ENCODE measurements around the gene UNC45B. TPM values are rescaled to one million over a fixed set of nuclear protein-coding genes. Genes with fewer than 3 reads are reported as not detected.

Gene UNC45B
- total RNA-seq, 1 experiment from 2014 or later: 0.22 TPM

GRCh38 chr17:35238821-35239220 is 91.2 kb downstream of the UNC45B start:
- Histone ChIP-seq H2BK20ac (ENCODE audit: low read depth, low read length, poor library complexity, severe bottlenecking) (no peak overlapping the region), H3K14ac (ENCODE audit: insufficient read depth, low read length) (no peak overlapping the region), H3K79me2 (ENCODE audit: insufficient read depth, low read length) (no peaks in the 10 kb centered on the region), H3K23me2 (ENCODE audit: insufficient read length, low read depth, low read length, poor library complexity, severe bottlenecking) (peaks cover 10% of the 10 kb centered on the region), H3K23ac (ENCODE audit: insufficient read length, low read depth, low read length) (no peak overlapping the region), H2AK5ac (ENCODE audit: insufficient read length, low read length) (no peak overlapping the region), H4K8ac (replicated peaks; ENCODE audit: insufficient read length, low read depth, low read length) (no peak overlapping the region), H2BK12ac (ENCODE audit: insufficient read length, low read depth, low read length) (no peak overlapping the region), H3K9ac (ENCODE audit: extremely low read depth, insufficient read length, low read length) (no peak overlapping the region), H4K91ac (ENCODE audit: insufficient read length, low read depth, low read length) (no peak overlapping the region), H2BK120ac (ENCODE audit: low read depth, low read length, poor library complexity, severe bottlenecking) (no peak overlapping the region), H3K18ac (ENCODE audit: insufficient read length, low read depth, low read length) (no peak overlapping the region), H3K9me3 (ENCODE audit: control insufficient read depth, low read depth, low read length) (no peaks in the 10 kb centered on the region), H3T11ph (ENCODE audit: low read length) (no peak overlapping the region), H4K5ac (ENCODE audit: insufficient read length, low read depth, low read length) (no peak overlapping the region), H4K20me1 (ENCODE audit: control insufficient read depth, insufficient read depth, insufficient read length) (no peaks in the 10 kb centered on the region), H3K56ac (ENCODE audit: insufficient read length, low read depth, low read length) (no peak overlapping the region), H2BK5ac (ENCODE audit: insufficient read length, low read length) (no peak overlapping the region), H3K4me1 (ENCODE audit: insufficient read depth, low read length) (no peaks in the 10 kb centered on the region), H3K4ac (ENCODE audit: low read depth, low read length) (no peak overlapping the region), H3K79me1 (ENCODE audit: insufficient read depth, low read depth, low read length, poor library complexity, severe bottlenecking) (no peaks in the 10 kb centered on the region), H2AFZ (ENCODE audit: low read length) (no peak overlapping the region), H3K4me2 (ENCODE audit: insufficient read depth, insufficient read length, low read length) (no peak overlapping the region), H2BK15ac (ENCODE audit: low read depth, low read length) (no peak overlapping the region), H3K27ac (ENCODE audit: insufficient read length, low read depth, low read length) (no peak overlapping the region), H3K27me3 (ENCODE audit: insufficient read depth, low read length) (no peaks in the 10 kb centered on the region)
- DNase-seq: no peak
- no peak overlapping the region for H3K27ac Mint-ChIP-seq
- peaks cover 7% of the 10 kb centered on the region in 2 experiments for H3K4me1 Mint-ChIP-seq
- WGBS (ENCODE audit: extremely low coverage, insufficient read length, low lambda C conversion rate): no CpG with 5 or more reads among the region's 2 CpGs
- TF ChIP-seq, protein P1, sequence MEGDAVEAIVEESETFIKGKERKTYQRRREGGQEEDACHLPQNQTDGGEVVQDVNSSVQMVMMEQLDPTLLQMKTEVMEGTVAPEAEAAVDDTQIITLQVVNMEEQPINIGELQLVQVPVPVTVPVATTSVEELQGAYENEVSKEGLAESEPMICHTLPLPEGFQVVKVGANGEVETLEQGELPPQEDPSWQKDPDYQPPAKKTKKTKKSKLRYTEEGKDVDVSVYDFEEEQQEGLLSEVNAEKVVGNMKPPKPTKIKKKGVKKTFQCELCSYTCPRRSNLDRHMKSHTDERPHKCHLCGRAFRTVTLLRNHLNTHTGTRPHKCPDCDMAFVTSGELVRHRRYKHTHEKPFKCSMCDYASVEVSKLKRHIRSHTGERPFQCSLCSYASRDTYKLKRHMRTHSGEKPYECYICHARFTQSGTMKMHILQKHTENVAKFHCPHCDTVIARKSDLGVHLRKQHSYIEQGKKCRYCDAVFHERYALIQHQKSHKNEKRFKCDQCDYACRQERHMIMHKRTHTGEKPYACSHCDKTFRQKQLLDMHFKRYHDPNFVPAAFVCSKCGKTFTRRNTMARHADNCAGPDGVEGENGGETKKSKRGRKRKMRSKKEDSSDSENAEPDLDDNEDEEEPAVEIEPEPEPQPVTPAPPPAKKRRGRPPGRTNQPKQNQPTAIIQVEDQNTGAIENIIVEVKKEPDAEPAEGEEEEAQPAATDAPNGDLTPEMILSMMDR (conservative IDR thresholded peaks at IDR 0.05): no peak
- no peak overlapping the region for H3K4me3 Mint-ChIP-seq
- peaks cover 0 to 7% of the 10 kb centered on the region in 2 experiments; a peak in 2 of 5 replicates for H3K9me3 Mint-ChIP-seq
- H3K27me3 Mint-ChIP-seq (ENCODE audit: low read depth): peaks cover 26% of the 10 kb centered on the region
- peaks cover 0 to 2% (median 0%) of the 10 kb centered on the region in 3 experiments; a peak in 1 of 7 replicates for H3K36me3 Mint-ChIP-seq (ENCODE audit: insufficient read depth in 1 of 3, low read depth in 3 of 3)

Other genes with a start within 250 kb of the UNC45B start
- gene CCT6B, start 186.4 kb upstream of the UNC45B start, total RNA-seq (2021): 1.4 and 1.7 TPM in 2 replicates
- 18.9 and 19.2 TPM in 2 replicates for gene ZNF830, start 186.3 kb upstream of the UNC45B start, total RNA-seq (2021)
- gene LIG3, start 167.3 kb upstream of the UNC45B start, total RNA-seq (2021): 96.0 and 97.2 TPM in 2 replicates
- 21.1 and 21.4 TPM in 2 replicates for gene RFFL, start 84.1 kb upstream of the UNC45B start, total RNA-seq (2021)
- 14.0 and 15.8 TPM in 2 replicates for gene RAD51D, start 28.0 kb upstream of the UNC45B start, total RNA-seq (2021)
- gene FNDC8, start 26.2 kb upstream of the UNC45B start, total RNA-seq (2021): not detected in 2 replicates
- gene NLE1, start 5.5 kb upstream of the UNC45B start, total RNA-seq (2021): 41.7 and 43.9 TPM in 2 replicates
- not detected in 2 replicates for gene SLC35G3, start 46.6 kb downstream of the UNC45B start, total RNA-seq (2021)
- 2.9 and 3.5 TPM in 2 replicates for gene SLFN5, start 95.3 kb downstream of the UNC45B start, total RNA-seq (2021)
- 0.55 and 0.90 TPM in 2 replicates for gene SLFN11, start 225.8 kb downstream of the UNC45B start, total RNA-seq (2021)

All from H9 (cell line).